ENCODE measurements around the gene TRMT1. TPM values are rescaled to one million over a fixed set of nuclear protein-coding genes. Genes with fewer than 3 reads are reported as not detected.

Gene TRMT1
- total and polyA plus RNA-seq, 2 experiments from 2014 or later: 88.6 to 90.1 TPM

DNA sequence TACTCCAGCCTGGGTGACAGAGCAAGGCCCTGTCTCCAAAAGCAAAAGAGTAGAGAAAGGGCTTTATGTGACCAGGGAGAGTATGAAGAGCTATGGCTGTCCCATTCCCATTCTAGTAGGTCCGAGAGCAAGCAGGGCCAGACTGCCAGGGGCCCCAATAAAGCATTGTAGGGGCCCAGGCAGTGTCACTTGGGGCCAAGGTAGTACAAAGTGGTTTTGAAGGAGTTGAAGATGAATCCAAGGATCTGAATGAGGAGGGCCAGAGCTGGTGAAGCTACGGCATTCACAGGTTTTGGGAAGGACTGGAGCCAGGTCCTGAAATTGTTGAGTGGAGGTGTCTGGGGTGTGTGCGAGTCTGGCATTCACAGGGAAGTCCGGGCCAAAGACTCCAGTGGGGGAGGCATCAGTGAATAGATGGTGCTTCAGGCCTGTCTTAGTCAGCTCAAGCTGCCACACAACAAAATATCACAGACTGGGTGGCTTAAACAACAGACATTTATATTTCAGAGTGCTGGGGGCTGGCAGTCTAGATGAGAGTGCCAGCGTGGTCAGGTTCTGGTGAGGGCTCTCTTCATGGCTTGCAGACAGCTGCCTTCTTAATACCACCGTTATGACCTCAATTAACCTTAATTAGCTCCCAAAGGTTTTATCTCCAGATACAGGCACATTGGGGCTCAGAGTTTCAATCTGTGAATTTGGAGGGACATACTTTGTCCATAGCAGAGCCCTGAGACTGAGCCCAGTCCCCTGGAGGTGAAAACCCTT, 11.5 kb upstream of the TRMT1 start:
- Mint-ChIP-seq H3K36me3 (ENCODE audit: low read depth) (peaks cover 33% of the 10 kb centered on the region), H3K4me3 (no peak overlapping the region), H3K27ac (no peak overlapping the region), H3K9me3 (no peaks in the 10 kb centered on the region), H3K4me1 (peaks cover 9% of the 10 kb centered on the region), H3K27me3 (ENCODE audit: insufficient read depth, low read depth, poor library complexity) (peaks cover 11% of the 10 kb centered on the region)
- ATAC-seq (no peak), DNase-seq (ENCODE audit: low spot score) (no peak)
- Histone ChIP-seq H3K4me2 (no peak overlapping the region), H3F3A (replicated peaks; ENCODE audit: low read depth) (no peaks in the 10 kb centered on the region; the same call in 1 of the 2 replicates), H3K36me3 (ENCODE audit: insufficient read depth) (no peaks in the 10 kb centered on the region), H3K4me1 (ENCODE audit: insufficient read depth) (no peaks in the 10 kb centered on the region), H2AFZ (no peak overlapping the region), H4K20me1 (replicated peaks; ENCODE audit: insufficient read depth) (peaks cover 93% of the 10 kb centered on the region), H3K9me2 (ENCODE audit: insufficient read depth) (no peaks in the 10 kb centered on the region), H3K79me2 (replicated peaks; ENCODE audit: insufficient read depth) (peaks cover 100% of the 10 kb centered on the region), H3K4me3 (no peak overlapping the region), H3K27me3 (ENCODE audit: insufficient read depth) (no peaks in the 10 kb centered on the region), H3K27ac (ENCODE audit: low read depth) (no peak overlapping the region)
- TF ChIP-seq EZH2phosphoT487 (IDR thresholded peaks at IDR 0.05; ENCODE audit: unreplicated experiment): no peak
- TF ChIP-seq CREB1 (CRISPR knock-in tag; IDR thresholded peaks at IDR 0.05; ENCODE audit: low read depth): no peak
- TF ChIP-seq, protein P1, sequence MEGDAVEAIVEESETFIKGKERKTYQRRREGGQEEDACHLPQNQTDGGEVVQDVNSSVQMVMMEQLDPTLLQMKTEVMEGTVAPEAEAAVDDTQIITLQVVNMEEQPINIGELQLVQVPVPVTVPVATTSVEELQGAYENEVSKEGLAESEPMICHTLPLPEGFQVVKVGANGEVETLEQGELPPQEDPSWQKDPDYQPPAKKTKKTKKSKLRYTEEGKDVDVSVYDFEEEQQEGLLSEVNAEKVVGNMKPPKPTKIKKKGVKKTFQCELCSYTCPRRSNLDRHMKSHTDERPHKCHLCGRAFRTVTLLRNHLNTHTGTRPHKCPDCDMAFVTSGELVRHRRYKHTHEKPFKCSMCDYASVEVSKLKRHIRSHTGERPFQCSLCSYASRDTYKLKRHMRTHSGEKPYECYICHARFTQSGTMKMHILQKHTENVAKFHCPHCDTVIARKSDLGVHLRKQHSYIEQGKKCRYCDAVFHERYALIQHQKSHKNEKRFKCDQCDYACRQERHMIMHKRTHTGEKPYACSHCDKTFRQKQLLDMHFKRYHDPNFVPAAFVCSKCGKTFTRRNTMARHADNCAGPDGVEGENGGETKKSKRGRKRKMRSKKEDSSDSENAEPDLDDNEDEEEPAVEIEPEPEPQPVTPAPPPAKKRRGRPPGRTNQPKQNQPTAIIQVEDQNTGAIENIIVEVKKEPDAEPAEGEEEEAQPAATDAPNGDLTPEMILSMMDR (conservative IDR thresholded peaks at IDR 0.05; ENCODE audit: low read depth in 2 of 2): no peak
- no peak for TF ChIP-seq NANOG (IDR thresholded peaks at IDR 0.05; ENCODE audit: borderline replicate concordance)
- no peak for TF ChIP-seq POLR2AphosphoS5 (IDR thresholded peaks at IDR 0.05; ENCODE audit: low read depth)
- TF ChIP-seq JUNB (IDR thresholded peaks at IDR 0.05; ENCODE audit: unreplicated experiment): no peak
- no peak for TF ChIP-seq ZNF114 (CRISPR knock-in tag; IDR thresholded peaks at IDR 0.05)
- no peak for TF ChIP-seq STAT1 (IDR thresholded peaks at IDR 0.05; ENCODE audit: unreplicated experiment)
- TF ChIP-seq, protein P2, sequence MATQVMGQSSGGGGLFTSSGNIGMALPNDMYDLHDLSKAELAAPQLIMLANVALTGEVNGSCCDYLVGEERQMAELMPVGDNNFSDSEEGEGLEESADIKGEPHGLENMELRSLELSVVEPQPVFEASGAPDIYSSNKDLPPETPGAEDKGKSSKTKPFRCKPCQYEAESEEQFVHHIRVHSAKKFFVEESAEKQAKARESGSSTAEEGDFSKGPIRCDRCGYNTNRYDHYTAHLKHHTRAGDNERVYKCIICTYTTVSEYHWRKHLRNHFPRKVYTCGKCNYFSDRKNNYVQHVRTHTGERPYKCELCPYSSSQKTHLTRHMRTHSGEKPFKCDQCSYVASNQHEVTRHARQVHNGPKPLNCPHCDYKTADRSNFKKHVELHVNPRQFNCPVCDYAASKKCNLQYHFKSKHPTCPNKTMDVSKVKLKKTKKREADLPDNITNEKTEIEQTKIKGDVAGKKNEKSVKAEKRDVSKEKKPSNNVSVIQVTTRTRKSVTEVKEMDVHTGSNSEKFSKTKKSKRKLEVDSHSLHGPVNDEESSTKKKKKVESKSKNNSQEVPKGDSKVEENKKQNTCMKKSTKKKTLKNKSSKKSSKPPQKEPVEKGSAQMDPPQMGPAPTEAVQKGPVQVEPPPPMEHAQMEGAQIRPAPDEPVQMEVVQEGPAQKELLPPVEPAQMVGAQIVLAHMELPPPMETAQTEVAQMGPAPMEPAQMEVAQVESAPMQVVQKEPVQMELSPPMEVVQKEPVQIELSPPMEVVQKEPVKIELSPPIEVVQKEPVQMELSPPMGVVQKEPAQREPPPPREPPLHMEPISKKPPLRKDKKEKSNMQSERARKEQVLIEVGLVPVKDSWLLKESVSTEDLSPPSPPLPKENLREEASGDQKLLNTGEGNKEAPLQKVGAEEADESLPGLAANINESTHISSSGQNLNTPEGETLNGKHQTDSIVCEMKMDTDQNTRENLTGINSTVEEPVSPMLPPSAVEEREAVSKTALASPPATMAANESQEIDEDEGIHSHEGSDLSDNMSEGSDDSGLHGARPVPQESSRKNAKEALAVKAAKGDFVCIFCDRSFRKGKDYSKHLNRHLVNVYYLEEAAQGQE (IDR thresholded peaks at IDR 0.05; ENCODE audit: unreplicated experiment): no peak
- TF ChIP-seq, protein P3, sequence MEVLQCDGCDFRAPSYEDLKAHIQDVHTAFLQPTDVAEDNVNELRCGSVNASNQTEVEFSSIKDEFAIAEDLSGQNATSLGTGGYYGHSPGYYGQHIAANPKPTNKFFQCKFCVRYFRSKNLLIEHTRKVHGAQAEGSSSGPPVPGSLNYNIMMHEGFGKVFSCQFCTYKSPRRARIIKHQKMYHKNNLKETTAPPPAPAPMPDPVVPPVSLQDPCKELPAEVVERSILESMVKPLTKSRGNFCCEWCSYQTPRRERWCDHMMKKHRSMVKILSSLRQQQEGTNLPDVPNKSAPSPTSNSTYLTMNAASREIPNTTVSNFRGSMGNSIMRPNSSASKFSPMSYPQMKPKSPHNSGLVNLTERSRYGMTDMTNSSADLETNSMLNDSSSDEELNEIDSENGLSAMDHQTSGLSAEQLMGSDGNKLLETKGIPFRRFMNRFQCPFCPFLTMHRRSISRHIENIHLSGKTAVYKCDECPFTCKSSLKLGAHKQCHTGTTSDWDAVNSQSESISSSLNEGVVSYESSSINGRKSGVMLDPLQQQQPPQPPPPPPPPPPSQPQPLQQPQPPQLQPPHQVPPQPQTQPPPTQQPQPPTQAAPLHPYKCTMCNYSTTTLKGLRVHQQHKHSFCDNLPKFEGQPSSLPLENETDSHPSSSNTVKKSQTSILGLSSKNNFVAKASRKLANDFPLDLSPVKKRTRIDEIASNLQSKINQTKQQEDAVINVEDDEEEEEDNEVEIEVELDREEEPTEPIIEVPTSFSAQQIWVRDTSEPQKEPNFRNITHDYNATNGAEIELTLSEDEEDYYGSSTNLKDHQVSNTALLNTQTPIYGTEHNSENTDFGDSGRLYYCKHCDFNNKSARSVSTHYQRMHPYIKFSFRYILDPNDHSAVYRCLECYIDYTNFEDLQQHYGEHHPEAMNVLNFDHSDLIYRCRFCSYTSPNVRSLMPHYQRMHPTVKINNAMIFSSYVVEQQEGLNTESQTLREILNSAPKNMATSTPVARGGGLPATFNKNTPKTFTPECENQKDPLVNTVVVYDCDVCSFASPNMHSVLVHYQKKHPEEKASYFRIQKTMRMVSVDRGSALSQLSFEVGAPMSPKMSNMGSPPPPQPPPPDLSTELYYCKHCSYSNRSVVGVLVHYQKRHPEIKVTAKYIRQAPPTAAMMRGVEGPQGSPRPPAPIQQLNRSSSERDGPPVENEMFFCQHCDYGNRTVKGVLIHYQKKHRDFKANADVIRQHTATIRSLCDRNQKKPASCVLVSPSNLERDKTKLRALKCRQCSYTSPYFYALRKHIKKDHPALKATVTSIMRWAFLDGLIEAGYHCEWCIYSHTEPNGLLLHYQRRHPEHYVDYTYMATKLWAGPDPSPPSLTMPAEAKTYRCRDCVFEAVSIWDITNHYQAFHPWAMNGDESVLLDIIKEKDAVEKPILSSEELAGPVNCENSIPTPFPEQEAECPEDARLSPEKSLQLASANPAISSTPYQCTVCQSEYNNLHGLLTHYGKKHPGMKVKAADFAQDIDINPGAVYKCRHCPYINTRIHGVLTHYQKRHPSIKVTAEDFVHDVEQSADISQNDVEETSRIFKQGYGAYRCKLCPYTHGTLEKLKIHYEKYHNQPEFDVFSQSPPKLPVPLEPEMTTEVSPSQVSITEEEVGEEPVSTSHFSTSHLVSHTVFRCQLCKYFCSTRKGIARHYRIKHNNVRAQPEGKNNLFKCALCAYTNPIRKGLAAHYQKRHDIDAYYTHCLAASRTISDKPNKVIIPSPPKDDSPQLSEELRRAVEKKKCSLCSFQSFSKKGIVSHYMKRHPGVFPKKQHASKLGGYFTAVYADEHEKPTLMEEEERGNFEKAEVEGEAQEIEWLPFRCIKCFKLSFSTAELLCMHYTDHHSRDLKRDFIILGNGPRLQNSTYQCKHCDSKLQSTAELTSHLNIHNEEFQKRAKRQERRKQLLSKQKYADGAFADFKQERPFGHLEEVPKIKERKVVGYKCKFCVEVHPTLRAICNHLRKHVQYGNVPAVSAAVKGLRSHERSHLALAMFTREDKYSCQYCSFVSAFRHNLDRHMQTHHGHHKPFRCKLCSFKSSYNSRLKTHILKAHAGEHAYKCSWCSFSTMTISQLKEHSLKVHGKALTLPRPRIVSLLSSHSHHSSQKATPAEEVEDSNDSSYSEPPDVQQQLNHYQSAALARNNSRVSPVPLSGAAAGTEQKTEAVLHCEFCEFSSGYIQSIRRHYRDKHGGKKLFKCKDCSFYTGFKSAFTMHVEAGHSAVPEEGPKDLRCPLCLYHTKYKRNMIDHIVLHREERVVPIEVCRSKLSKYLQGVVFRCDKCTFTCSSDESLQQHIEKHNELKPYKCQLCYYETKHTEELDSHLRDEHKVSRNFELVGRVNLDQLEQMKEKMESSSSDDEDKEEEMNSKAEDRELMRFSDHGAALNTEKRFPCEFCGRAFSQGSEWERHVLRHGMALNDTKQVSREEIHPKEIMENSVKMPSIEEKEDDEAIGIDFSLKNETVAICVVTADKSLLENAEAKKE (CRISPR knock-in tag; IDR thresholded peaks at IDR 0.05): no peak
- no peak for TF ChIP-seq EZH2 (IDR thresholded peaks at IDR 0.05; ENCODE audit: low read depth, unreplicated experiment)
- no peak for TF ChIP-seq ZNF331 (CRISPR knock-in tag; IDR thresholded peaks at IDR 0.05; ENCODE audit: low read depth)
- TF ChIP-seq, protein P4, sequence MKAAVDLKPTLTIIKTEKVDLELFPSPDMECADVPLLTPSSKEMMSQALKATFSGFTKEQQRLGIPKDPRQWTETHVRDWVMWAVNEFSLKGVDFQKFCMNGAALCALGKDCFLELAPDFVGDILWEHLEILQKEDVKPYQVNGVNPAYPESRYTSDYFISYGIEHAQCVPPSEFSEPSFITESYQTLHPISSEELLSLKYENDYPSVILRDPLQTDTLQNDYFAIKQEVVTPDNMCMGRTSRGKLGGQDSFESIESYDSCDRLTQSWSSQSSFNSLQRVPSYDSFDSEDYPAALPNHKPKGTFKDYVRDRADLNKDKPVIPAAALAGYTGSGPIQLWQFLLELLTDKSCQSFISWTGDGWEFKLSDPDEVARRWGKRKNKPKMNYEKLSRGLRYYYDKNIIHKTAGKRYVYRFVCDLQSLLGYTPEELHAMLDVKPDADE (IDR thresholded peaks at IDR 0.05): no peak

Data from GM23338 (cell line).